ENCODE measurements around the gene ARHGAP26. TPM values are rescaled to one million over a fixed set of nuclear protein-coding genes. Genes with fewer than 3 reads are reported as not detected.

The ARHGAP26 gene
- total RNA-seq, 4 donors from 2014 or later: 35.0 to 72.2 (median 44.0) TPM

GRCh38 chr5:142911170-142911569, 141.0 kb downstream of the ARHGAP26 start:
- no peak for TF ChIP-seq CTCF (IDR thresholded peaks at IDR 0.05; ENCODE audit: low read depth)

- no peak for TF ChIP-seq CTCF (IDR thresholded peaks at IDR 0.05; ENCODE audit: low read depth)
These were observed 141.6 kb downstream of the ARHGAP26 start for GRCh38 chr5:142911775-142912174.

GRCh38 chr5:142913728-142914338, 143.7 kb downstream of the ARHGAP26 start:
- no peak for TF ChIP-seq CTCF (IDR thresholded peaks at IDR 0.05; ENCODE audit: low read depth)

- no peak for TF ChIP-seq CTCF (IDR thresholded peaks at IDR 0.05; ENCODE audit: low read depth)
These were observed 144.9 kb downstream of the ARHGAP26 start for GRCh38 chr5:142915038-142915437.

GRCh38 chr5:142915813-142916424, 145.7 kb downstream of the ARHGAP26 start:
- no peak for TF ChIP-seq CTCF (IDR thresholded peaks at IDR 0.05; ENCODE audit: low read depth)

- no peak for TF ChIP-seq CTCF (IDR thresholded peaks at IDR 0.05; ENCODE audit: low read depth)
These were observed 148.9 kb downstream of the ARHGAP26 start for GRCh38 chr5:142918959-142919635.

GRCh38 chr5:142920849-142921612, 150.9 kb downstream of the ARHGAP26 start:
- TF ChIP-seq CTCF (IDR thresholded peaks at IDR 0.05; ENCODE audit: low read depth): no peak
